Measurements from ENCODE around the gene MCL1.

- TF ChIP-seq PATZ1 (CRISPR knock-in tag; IDR thresholded peaks at IDR 0.05; ENCODE audit: borderline replicate concordance), result no peak
- no peak for TF ChIP-seq ZFP30 (CRISPR knock-in tag; IDR thresholded peaks at IDR 0.05)
- TF ChIP-seq CREB5 (CRISPR knock-in tag; IDR thresholded peaks at IDR 0.05; ENCODE audit: low read depth), result no peak
- TF ChIP-seq ESRRG (CRISPR knock-in tag; IDR thresholded peaks at IDR 0.05), result no peak
- TF ChIP-seq TCF4 (CRISPR knock-in tag; IDR thresholded peaks at IDR 0.05; ENCODE audit: borderline replicate concordance), result no peak
- TF ChIP-seq RARB (CRISPR knock-in tag; IDR thresholded peaks at IDR 0.05), result no peak
These were observed 31.2 kb upstream of the MCL1 start for GRCh38 chr1:150610576-150610975.
